Measurements from ENCODE around the gene PCSK5.

PCSK5 gene

GRCh38 chr9:75967556-75967955, 77.1 kb downstream of the PCSK5 start:
- no peak for DNase-seq

GRCh38 chr9:75974016-75974766, 83.7 kb downstream of the PCSK5 start:
- no peak for DNase-seq

- no peak for DNase-seq
Observed at GRCh38 chr9:75975071-75975470, 84.6 kb downstream of the PCSK5 start.

DNA sequence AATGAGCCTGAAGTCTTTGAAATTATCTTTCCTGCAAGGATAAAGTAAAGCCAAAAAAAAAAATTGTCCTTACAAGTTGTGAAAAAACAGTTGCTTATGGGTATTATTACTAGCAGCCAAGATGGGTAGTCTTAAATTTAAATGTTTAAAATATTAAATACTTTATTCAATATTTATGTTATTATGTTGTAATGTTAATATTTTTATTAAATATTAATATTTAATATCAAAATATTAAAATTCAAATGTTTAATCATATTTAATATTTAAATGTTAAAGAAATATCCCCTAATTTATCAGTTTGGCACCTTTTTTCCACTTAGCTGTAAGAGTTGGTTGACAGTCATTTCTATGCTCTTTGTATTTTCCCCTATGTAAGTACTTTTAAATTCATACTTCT, 86.1 kb downstream of the PCSK5 start:
- DNase-seq = no peak

DNA sequence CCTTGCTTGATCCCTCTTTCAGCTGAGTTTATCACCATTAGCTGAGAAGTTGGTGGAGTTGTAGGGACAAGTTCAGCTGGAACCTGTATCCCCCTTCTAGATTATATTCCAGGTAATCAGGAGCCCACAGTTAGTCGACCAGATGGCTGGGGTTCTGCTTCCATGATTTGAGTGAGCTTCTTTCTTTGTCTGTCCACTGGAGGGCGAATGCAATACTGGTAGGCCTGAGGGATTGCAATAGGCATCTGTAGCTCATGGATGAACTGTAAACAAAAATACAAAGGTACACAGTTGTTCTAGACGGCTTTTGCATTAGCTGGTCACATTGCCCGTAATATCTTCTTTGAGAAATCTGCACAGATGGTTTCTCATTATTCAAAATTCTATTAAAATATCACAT, 88.9 kb downstream of the PCSK5 start:
- no peak for DNase-seq

DNA sequence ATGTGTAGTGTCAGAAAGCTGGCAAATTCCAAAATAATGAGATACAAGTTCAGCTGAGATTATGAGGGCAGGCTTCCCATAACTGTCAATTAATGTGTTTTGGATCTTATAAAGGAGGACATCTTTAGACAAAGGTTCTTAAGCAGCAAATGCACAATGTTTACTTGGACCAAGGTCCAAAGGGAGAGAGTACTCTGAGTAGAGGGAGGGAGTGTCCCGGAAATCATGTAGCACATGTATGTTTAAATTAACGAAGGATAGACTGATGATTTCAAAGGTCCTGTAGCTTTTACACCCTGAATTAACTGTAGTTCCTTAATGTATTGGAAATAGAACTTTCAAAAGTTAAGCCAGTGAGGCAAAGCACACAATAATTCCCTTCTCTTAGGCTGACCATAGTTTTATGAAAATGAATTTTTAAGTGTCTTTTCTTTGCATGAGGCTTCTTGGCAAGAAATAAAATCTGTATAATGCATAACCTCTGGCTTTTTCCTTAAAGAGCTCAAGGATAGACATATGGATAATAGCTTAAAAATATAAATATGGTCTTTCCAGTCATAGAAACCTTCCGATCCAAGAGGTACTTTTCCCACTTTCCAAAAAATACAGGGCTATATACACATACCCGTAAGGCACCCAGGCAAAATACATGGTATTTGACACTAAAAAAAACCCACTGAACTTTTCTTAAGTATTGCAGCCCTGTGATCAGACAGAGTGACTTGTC, 93.0 kb downstream of the PCSK5 start:
- DNase-seq = no peak

DNA sequence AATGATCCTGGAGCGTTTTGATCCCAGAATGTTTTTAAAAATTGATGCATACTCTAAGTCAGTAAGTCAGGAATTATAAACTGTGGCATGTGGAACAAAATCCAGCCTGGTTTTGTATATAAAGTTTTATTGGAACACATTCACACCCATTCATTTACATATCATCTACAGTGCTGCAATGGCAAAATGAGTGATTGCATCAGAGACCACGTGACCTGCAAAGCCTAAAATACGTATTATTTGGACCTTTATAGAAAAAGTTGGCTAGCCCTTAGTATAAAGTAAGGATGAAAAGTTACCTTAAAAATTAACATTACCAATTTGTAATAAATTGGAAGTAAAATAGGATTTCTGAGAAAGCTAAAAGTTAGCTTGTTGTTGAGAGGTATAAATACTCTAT, 95.0 kb downstream of the PCSK5 start:
- no peak for DNase-seq

GRCh38 chr9:75988663-75989062, 98.2 kb downstream of the PCSK5 start:
- DNase-seq = no peak

GRCh38 chr9:75990156-75990555, 99.7 kb downstream of the PCSK5 start:
- no peak for DNase-seq

DNA sequence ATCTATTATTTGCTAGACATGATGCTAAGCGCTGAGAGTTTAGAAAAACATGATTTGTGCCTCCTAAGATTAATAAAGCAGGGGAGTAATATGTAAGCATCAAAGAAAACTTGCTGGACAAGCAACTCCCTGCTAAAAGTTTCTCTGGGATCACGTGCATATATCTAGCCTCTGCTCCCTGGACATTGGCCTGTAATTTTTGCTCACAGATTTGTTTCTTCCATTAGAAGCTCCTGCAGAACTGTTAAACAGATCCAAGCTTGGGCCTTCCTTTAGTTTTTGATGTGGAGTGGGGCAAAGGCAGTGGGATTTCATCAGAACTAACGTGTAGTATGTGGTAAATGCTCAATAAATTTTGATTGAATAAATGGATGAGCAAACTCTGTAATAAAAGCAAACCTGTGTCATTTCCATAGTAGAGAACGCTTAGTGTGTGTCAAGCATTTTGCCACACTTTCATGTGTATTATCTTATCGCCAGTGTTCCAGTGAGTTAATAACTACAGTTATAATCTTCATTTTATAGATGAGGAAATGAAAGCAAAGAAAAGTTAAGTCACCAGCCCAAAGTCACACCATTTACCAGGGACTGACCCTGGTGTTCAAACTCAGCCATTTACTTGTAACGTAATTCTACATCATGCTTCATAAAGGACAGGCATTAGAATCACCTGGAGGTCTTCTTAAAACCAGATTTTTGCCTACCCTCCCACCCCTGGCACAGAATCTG, 100.3 kb downstream of the PCSK5 start:
- DNase-seq = no peak

DNA sequence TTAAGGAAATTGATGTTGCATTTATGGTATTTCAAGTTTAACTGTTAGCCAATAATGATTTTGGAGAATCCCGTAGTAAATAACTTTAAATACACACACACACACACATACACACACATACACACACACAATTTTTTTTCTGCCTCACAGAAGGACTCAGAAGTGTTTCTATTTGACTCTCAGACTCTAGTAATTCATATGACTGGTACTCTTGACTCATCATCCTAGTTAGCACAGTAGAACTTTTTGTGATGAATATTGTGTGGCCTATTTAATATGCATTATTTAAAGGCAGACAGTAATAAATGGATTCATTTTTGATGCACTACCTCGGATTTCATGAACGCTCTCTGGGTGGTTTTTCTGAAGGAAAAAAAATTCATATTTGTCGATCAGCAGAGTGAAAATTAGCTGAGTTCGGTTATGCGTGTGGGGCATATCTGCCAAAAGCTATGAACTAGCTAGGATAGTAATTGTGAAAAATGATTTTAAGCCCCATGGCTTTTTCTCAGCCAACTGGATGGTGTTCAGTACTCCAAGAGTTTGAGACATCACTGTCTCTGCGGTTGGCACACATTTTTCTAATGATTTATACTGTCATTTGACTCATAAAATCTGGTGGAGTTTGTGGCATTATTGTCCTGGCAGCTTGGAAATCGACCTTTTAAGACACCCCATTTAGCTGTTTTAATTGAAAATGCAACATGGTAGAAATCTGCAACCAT, 102.2 kb downstream of the PCSK5 start:
- no peak for DNase-seq

DNA sequence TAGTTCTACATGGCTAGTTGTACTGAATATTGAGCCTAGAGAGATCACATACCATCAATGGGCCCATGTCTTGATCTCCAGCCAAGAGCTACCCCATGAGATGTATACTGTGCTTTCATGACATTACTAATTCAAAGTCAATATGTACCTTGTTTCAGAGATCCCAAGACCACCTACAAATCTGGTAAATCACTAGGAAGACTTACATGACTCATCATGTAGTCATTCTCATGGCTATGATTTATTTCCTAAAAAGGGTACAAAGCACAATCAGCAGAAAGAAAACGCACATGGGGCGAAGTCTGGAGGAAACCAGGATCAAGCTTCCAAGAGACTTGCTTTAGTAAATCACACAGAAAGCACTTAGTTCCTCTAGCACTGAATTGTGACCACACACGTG, 103.0 kb downstream of the PCSK5 start:
- DNase-seq = no peak

DNA sequence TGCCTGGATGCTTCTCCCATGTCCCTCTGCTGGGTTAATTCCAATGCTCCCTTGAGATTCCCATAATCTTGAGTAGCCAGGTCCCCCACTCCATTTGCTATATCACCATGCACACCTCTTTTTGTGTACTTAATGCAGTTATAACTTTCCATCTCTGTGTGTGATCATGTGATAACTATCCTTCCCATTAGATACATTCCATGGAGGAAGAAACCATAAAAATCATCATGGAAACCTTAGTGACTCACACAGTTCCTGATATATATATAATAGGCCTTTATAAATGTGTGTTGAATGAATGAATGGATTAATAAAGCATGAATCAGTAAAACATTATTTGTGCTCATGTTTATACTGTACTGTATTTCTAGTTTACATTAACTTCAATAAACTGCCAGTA, 104.6 kb downstream of the PCSK5 start:
- no peak for DNase-seq

GRCh38 chr9:75996726-75997125, 106.3 kb downstream of the PCSK5 start:
- DNase-seq = no peak

DNA sequence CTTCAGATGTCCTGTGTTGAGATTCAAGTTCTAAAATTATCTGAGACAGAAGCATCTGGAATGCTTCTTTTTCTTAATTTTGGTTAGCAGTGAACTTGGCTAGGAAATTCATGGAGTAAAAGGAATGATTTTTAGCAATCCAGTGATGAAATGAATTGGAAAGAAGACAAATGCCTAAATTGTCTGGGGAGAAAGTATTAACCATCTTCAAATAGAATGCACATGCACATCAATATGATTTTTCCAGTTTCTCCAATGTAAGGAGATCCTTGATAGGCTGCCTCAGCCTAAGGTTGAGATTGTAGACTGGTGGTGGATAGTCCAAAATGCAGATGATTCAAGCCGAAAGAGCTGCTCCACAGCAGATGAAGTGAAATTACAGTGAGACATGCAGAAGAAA, 106.7 kb downstream of the PCSK5 start:
- no peak for DNase-seq

- no peak for DNase-seq
Observed at GRCh38 chr9:75998096-75998780, 107.8 kb downstream of the PCSK5 start.

DNA sequence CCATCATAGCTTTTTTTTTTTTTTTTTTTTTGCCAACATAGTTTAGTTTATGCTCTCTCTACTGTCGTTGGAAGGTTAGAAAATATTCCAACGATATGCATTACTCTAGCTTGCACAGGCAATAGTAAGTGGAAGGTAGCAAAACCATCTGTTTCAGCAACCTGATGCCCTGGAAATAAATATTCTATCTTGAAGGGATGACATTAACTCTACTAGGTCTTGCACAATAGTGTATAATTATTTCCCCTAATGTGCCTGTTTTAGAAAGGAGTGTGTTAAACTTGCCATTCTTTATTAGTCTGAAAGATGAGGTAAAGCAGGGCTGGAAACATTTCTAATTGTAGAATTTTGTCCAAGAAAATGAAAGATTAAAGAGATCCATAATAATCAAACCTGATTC, 111.0 kb downstream of the PCSK5 start:
- DNase-seq = no peak

DNA sequence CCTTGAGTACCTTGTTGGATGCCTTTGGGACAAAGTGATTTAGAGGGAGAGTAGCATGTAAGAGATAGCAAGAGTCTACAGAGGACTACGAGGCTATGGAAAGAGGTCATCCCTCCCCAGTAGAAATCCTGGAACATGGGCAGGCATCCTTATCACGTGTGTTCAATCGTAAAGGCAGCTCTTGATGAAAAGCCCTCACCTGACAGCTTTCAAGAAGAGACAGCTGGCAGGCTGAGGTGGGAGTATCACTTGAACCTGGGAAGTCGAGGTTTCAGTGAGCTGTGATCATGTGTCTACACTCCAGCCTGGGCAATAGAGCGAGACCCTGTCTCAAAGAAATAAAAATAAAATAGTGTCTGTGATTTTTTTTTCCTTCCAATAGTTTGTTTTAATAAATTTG, 112.6 kb downstream of the PCSK5 start:
- no peak for DNase-seq

DNA sequence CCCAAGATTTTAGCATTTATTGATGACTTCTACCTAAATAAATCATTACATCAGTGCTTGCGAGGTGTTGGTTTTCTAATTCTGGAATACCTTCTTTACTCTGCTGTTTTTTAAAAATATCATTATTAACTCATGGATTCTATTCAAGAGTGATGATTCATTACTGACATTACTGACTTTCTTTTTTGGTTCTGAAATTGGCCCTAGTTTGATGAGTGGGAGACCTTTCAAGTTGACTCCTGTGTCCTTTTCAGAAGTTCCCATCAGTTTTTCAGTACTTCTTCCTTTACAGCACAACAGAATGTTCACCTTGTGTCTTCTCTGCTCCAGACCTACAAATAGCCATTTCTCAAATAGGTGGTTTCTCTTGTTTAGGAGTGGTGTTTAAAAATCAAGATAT, 114.1 kb downstream of the PCSK5 start:
- no peak for DNase-seq

- no peak for DNase-seq
Observed at GRCh38 chr9:76007935-76008334, 117.5 kb downstream of the PCSK5 start.

DNA sequence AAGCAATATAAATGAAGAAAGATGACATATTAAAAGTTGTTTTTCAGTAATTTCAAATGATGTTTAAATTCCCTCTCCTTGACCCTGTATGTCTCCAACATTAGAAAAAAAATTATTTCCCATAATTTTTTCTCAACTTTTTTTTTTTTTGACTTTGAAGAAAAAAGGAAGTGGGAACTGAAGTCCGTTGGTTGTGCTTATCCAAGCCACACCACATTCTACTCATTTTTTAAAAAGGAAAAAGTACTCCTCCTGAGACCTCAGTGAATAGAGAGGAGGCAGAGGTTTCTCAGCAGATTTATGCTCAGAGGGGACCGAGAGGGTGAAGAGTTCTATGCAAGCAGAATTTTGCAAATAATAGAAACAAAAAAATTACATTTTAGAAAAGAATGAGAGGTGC, 123.3 kb downstream of the PCSK5 start:
- no peak for DNase-seq

DNA sequence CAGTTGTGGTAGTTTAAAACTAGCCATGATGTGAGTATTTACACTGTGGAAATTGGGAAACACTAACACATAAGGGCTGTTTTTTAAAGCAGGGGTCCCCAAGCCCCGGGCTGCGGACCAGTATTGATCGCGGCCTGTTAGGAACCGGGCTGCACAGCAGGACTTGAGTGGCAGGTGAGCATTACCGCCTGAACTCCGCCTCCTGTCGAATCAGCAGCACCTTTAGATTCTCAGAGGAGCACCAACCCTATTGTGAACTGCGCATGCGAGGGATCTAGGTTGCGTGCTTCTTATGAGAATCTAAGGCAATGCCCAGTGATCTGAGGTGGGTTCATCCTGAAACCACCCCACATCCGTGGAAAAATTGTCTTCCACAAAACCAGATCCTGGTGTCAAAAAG, 127.8 kb downstream of the PCSK5 start:
- DNase-seq = no peak

DNA sequence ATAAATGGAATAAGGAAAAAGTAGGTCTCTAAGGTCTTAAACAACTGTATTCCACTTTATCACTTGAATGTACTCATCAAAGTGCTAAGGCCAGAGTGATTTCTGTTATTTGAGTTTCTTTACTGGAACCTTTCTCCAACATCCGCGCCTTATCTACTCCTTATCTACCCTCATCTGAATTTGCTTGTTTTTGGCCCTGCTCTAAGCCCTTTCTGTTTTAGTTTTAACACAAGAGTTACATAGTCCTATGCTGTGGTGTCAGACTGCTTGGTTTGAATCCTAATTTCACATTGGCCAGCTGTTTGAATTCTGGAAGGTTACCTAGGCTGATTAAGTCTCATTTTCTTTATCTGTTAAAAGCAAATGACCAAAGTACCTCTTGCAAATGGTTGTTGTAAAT, 128.3 kb downstream of the PCSK5 start:
- no peak for DNase-seq
